GM10266 (cell line): ENCODE data around the gene MCTP2.
"Not testable (repeated sequence)": the region's sequence is repeated elsewhere in the genome, so short reads cannot be mapped to it uniquely, and the experiment has no call there.

Experiments used
- DNase-seq: peaks from one replicate; pipeline ENCODE4 v3.0.0; 2012; ENCODE audit errors: extremely low spot score
- TF ChIP-seq, protein P1 (sequence below): IDR thresholded peaks from 2 replicates; pipeline ENCODE4 v1.5.1; 2012; ENCODE audit warnings: mild to moderate bottlenecking, low read depth; ENCODE audit not compliant: control insufficient read depth, insufficient read depth; ENCODE audit errors: missing control alignments

The MCTP2 gene

GRCh38 chr15:94235646-94236045 lies 4.3 kb downstream of the MCTP2 start:
- DNase-seq: no peak
- TF ChIP-seq, protein P1, sequence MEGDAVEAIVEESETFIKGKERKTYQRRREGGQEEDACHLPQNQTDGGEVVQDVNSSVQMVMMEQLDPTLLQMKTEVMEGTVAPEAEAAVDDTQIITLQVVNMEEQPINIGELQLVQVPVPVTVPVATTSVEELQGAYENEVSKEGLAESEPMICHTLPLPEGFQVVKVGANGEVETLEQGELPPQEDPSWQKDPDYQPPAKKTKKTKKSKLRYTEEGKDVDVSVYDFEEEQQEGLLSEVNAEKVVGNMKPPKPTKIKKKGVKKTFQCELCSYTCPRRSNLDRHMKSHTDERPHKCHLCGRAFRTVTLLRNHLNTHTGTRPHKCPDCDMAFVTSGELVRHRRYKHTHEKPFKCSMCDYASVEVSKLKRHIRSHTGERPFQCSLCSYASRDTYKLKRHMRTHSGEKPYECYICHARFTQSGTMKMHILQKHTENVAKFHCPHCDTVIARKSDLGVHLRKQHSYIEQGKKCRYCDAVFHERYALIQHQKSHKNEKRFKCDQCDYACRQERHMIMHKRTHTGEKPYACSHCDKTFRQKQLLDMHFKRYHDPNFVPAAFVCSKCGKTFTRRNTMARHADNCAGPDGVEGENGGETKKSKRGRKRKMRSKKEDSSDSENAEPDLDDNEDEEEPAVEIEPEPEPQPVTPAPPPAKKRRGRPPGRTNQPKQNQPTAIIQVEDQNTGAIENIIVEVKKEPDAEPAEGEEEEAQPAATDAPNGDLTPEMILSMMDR: no peak

GRCh38 chr15:94236608-94237007 lies 5.2 kb downstream of the MCTP2 start:
- TF ChIP-seq, protein P1: no peak
- no peak for DNase-seq

- TF ChIP-seq, protein P1: no peak
- DNase-seq: no peak
These were observed 6.5 kb downstream of the MCTP2 start for GRCh38 chr15:94237903-94238302.

DNA sequence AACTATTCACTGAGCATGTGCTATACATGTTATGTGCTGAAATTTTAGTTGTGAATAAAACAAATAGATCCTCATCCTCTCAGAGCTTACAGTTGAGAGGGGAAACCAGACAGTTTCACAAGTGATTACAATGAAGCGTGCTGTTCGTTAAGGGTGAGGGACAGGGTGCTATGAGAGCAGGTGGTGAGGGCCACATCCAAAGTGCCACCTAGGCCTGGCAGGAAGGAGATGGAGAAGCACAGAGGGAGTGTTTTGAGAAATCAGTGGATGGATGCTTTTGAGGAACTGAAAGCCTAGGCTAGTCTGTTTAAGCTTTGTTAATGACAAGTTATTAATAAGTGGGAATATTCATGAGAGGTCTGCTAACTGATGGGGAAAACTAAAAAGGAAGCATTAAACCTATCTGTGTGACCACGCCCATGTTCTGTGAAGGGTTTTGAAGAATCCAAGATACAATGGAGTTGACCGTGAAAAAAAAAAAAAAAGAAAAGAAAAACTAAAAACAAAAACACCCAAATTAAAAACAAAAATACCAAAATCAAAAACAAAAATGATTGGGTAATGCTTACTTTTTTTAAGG lies 7.3 kb downstream of the MCTP2 start:
- DNase-seq: no peak
- TF ChIP-seq, protein P1: no peak

DNA sequence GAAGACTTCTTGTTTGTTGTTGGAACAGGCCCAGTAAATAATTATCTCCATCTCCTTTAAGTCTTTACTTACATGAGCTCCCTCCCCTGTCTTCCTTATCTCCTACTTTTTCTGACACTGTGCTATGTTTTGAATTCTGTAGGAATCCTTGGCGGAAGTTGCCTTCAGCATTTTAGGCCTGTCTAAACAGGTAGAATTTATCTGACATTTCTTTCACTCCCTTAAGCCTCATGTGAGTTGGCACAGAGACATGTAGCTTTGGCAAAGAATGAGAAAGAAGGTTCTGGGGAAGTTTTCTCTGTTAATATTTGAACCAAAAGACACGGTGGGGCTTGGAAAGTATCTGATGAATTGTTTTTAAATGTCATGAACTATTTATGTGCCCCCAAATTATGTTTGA lies 8.1 kb downstream of the MCTP2 start:
- DNase-seq: no peak
- TF ChIP-seq, protein P1: no peak

DNA sequence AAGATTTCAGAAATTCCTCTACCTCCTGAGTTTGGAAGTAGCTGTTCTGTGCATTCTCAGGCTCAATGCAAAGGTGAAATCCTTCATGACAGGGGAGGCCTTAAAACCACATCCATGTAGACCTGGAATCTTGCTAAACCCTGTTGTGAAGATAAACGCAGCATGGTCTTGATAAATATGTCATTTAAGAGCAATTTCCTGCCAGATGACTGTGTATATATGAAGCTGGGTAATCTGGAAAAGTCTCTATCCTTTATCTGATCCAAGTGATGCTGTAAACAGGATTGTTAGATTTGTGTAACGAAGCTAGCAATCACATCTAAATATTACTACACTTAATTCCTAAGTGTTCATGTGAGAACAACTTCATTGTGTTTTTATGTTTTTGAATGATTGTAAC lies 9.1 kb downstream of the MCTP2 start:
- DNase-seq: no peak
- TF ChIP-seq, protein P1: no peak

GRCh38 chr15:94242257-94242656 lies 10.9 kb downstream of the MCTP2 start:
- DNase-seq: no peak
- TF ChIP-seq, protein P1: no peak

GRCh38 chr15:94243003-94243402 lies 11.6 kb downstream of the MCTP2 start:
- not testable (repeated sequence) for DNase-seq
